ENCODE results near the gene LRRC47.

The LRRC47 gene

GRCh38 chr1:3789421-3790300 lies 6.6 kb downstream of the LRRC47 start:
- peaks cover 17% of the 10 kb centered on the region for H3K36me3 Mint-ChIP-seq (ENCODE audit: low read depth)
- TF ChIP-seq CTCF (IDR thresholded peaks at IDR 0.05), result no peak
- no peak overlapping the region for H3K27ac Mint-ChIP-seq
- no peak for DNase-seq
- H3K27me3 Mint-ChIP-seq (ENCODE audit: low read depth, poor library complexity), result peaks cover 2% of the 10 kb centered on the region
- H3K9me3 Mint-ChIP-seq, result no peaks in the 10 kb centered on the region
- no peak overlapping the region for H3K4me3 Mint-ChIP-seq
- peaks cover 23% of the 10 kb centered on the region for H3K4me1 Mint-ChIP-seq

- H3K36me3 Mint-ChIP-seq (ENCODE audit: low read depth), result peaks cover 24% of the 10 kb centered on the region
- peak overlapping the region; percentile 33 for H3K27ac Mint-ChIP-seq
- DNase-seq, result no peak
- peaks cover 2% of the 10 kb centered on the region for H3K27me3 Mint-ChIP-seq (ENCODE audit: low read depth, poor library complexity)
- TF ChIP-seq CTCF (IDR thresholded peaks at IDR 0.05), result no peak
- no peaks in the 10 kb centered on the region for H3K9me3 Mint-ChIP-seq
- peaks cover 15% of the 10 kb centered on the region for H3K4me1 Mint-ChIP-seq
- H3K4me3 Mint-ChIP-seq, result no peak overlapping the region
Measured at GRCh38 chr1:3788756-3789420, 7.4 kb downstream of the LRRC47 start.

- no peak for DNase-seq
- Mint-ChIP-seq H3K27me3 (ENCODE audit: low read depth, poor library complexity) (peaks cover 2% of the 10 kb centered on the region), H3K36me3 (ENCODE audit: low read depth) (peaks cover 30% of the 10 kb centered on the region), H3K9me3 (no peaks in the 10 kb centered on the region), H3K4me1 (peaks cover 6% of the 10 kb centered on the region), H3K27ac (peak overlapping the region; percentile 45), H3K4me3 (no peak overlapping the region)
- no peak for TF ChIP-seq CTCF (IDR thresholded peaks at IDR 0.05)
Measured at GRCh38 chr1:3787745-3788605, 8.3 kb downstream of the LRRC47 start.

GRCh38 chr1:3787349-3787715 lies 9.0 kb downstream of the LRRC47 start:
- Mint-ChIP-seq H3K4me3 (no peak overlapping the region), H3K27me3 (ENCODE audit: low read depth, poor library complexity) (peaks cover 2% of the 10 kb centered on the region)

More at GRCh38 chr1:3787349-3787715, 9.0 kb downstream of the LRRC47 start:
- no peaks in the 10 kb centered on the region for H3K9me3 Mint-ChIP-seq
- peak overlapping the region; percentile 80 for H3K27ac Mint-ChIP-seq
- DNase-seq, result no peak
- peaks cover 30% of the 10 kb centered on the region for H3K36me3 Mint-ChIP-seq (ENCODE audit: low read depth)
- no peaks in the 10 kb centered on the region for H3K4me1 Mint-ChIP-seq
- TF ChIP-seq CTCF (IDR thresholded peaks at IDR 0.05), result no peak

Data from nephron progenitor cell (in vitro differentiated cells).